Testis (tissue), 3 donors: Measurements from ENCODE around the gene BLCAP. TPM values are rescaled to one million over a fixed set of nuclear protein-coding genes. Genes with fewer than 3 reads are reported as not detected.

Source experiments
- DNase-seq: peaks from one replicate; pipeline ENCODE4 v3.0.0-alpha.2; 2019
- H3K27ac ChIP-seq, 2 donors: fragments of 200-600 bp; sonication (generic); one replicate each; pipeline ENCODE4 v1.5.1; 2019
- H3K27me3 ChIP-seq: fragments of 200-600 bp; sonication (generic); one replicate; pipeline ENCODE4 v1.5.1; 2019
- H3K36me3 ChIP-seq: fragments of 200-600 bp; sonication (generic); one replicate; pipeline ENCODE4 v1.5.1; 2017; ENCODE audit warnings: low read depth; ENCODE audit errors: missing control alignments
- H3K4me1 ChIP-seq: fragments of 200-600 bp; sonication (generic); one replicate; pipeline ENCODE4 v1.5.1; 2019
- H3K4me3 ChIP-seq, 2 donors: fragments of 200-600 bp; sonication (generic); one replicate each; pipeline ENCODE4 v1.5.1; 2017 to 2019
- H3K9me3 ChIP-seq: fragments of 200-600 bp; sonication (generic); one replicate; pipeline ENCODE4 v1.5.1; 2017
- POLR2A ChIP-seq: fragments of 450-650 bp; IDR thresholded peaks from one replicate; pipeline ENCODE4 v1.6.1; 2017; ENCODE audit warnings: antibody characterized with exemption, mild to moderate bottlenecking, moderate library complexity
- WGBS, 2 donors: methylation state at CpG; one replicate each; pipeline ENCODE4 v1.1.5; 2018; 5-methylcytosine and 5-hydroxymethylcytosine counted together
- intact Hi-C: fragments of 100-400 bp; cut with DNase I; formaldehyde crosslinking; loops from one replicate; pipeline ENCODE4 v1.15.1; 2023; ENCODE audit warnings: low total_unique reads
- polyA plus RNA-seq: library from polyadenylated mRNA; stranded (reverse); fragments of 350-450 nt; fragmentation: Illumina TruSeq; extraction: RNeasy Lipid Tissue Mini Kit (QIAGEN cat#74804); gene quantifications from one replicate; pipeline ENCODE4 v1.2.3, GENCODE V29; 2014; ENCODE audit warnings: low read depth, low replicate concordance; ENCODE audit not compliant: insufficient read depth
- total RNA-seq, 2 donors: library from RNA; depleted of rRNA; stranded (reverse); fragments of >200 nt; gene quantifications; one replicate each; pipeline ENCODE4 v1.2.3, GENCODE V29; 2016
- TF ChIP-seq, protein P1 (sequence below), 3 experiments: fragments of 450-650 bp in 2 of 3; fragments of 200-600 bp in 1 of 3; sonication (generic) in 1 of 3; IDR thresholded peaks; one replicate each; pipeline ENCODE4 v1.5.1; 2016 to 2019; ENCODE audit warnings: antibody characterized with exemption in 3 of 3, mild to moderate bottlenecking in 2 of 3, moderate library complexity in 1 of 3

Gene BLCAP
- total and polyA plus RNA-seq, 3 donors from 2014 or later: 76.9 to 83.6 (median 80.0) TPM

GRCh38 chr20:37520419-37520955 is 7.2 kb downstream of the BLCAP start:
- Histone ChIP-seq H3K27ac (no peak overlapping the region), H3K9me3 (no peaks in the 10 kb centered on the region), H3K36me3 (no peaks in the 10 kb centered on the region), H3K4me3 (peak overlapping the region; percentile 32 to 47), H3K4me1 (peaks cover 7% of the 10 kb centered on the region), H3K27me3 (no peaks in the 10 kb centered on the region)
- WGBS, 2 donors: 76 to 78% methylated on average over 20 to 24 of the region's 24 CpGs
- TF ChIP-seq, protein P1, sequence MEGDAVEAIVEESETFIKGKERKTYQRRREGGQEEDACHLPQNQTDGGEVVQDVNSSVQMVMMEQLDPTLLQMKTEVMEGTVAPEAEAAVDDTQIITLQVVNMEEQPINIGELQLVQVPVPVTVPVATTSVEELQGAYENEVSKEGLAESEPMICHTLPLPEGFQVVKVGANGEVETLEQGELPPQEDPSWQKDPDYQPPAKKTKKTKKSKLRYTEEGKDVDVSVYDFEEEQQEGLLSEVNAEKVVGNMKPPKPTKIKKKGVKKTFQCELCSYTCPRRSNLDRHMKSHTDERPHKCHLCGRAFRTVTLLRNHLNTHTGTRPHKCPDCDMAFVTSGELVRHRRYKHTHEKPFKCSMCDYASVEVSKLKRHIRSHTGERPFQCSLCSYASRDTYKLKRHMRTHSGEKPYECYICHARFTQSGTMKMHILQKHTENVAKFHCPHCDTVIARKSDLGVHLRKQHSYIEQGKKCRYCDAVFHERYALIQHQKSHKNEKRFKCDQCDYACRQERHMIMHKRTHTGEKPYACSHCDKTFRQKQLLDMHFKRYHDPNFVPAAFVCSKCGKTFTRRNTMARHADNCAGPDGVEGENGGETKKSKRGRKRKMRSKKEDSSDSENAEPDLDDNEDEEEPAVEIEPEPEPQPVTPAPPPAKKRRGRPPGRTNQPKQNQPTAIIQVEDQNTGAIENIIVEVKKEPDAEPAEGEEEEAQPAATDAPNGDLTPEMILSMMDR (IDR thresholded peaks at IDR 0.05): no peak
- no peak for TF ChIP-seq POLR2A
- intact Hi-C loops: loop anchor here (5.0 to 10.0 kb wide), 2 partner anchors 116 to 248 kb away; no protein-coding TSS in a partner anchor
- no peak for DNase-seq

- no peak overlapping the region for H3K27ac ChIP-seq
- peaks cover 6% of the 10 kb centered on the region for H3K4me1 ChIP-seq
- no peaks in the 10 kb centered on the region for H3K36me3 ChIP-seq
- no peak for DNase-seq
- no peak for TF ChIP-seq POLR2A
- TF ChIP-seq, protein P1 (IDR thresholded peaks at IDR 0.05): no peak
- WGBS, 2 donors: 57 to 67% methylated on average over 13 to 39 of the region's 39 CpGs
- peak overlapping the region in 1 of 2 donors; percentile 47 for H3K4me3 ChIP-seq
- intact Hi-C loops: loop anchor here (5.0 to 10.0 kb wide), 2 partner anchors 115 to 247 kb away; no protein-coding TSS in a partner anchor
- no peaks in the 10 kb centered on the region for H3K9me3 ChIP-seq
- H3K27me3 ChIP-seq: no peaks in the 10 kb centered on the region
These were observed 7.9 kb downstream of the BLCAP start for GRCh38 chr20:37519508-37520418.

- no peak for DNase-seq
- H3K36me3 ChIP-seq: no peaks in the 10 kb centered on the region
- H3K4me3 ChIP-seq: no peak overlapping the region
- intact Hi-C loops: no loop called here
- H3K27me3 ChIP-seq: no peaks in the 10 kb centered on the region
- peaks cover 6% of the 10 kb centered on the region for H3K4me1 ChIP-seq
- no peak for TF ChIP-seq POLR2A
- TF ChIP-seq, protein P1 (IDR thresholded peaks at IDR 0.05): no peak
- H3K9me3 ChIP-seq: no peaks in the 10 kb centered on the region
- H3K27ac ChIP-seq: no peak overlapping the region
- WGBS, 2 donors: 50 to 57% methylated on average over 26 to 30 of the region's 30 CpGs
These were observed 8.8 kb downstream of the BLCAP start for GRCh38 chr20:37518606-37519507.

DNA sequence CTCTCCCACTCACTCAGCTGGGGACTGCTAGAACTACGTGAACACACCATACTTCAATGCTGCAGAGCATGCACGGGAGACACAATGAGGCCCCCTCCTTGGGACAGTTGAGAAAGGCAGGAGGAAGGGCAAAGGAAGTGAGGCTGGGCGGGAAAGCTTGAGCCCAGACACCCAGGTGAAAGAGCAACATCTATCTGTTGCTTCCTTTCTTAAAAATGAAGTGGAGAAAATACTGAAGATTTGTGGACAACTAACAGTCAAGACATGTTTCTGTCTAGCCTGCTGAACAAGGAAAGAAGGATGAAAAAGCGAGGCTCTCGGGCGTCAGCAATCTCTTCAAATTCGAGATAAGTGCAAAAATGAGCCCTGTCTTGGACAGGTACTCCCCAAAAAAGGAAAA is 9.6 kb downstream of the BLCAP start:
- Histone ChIP-seq H3K9me3 (no peaks in the 10 kb centered on the region), H3K4me1 (peaks cover 6% of the 10 kb centered on the region), H3K27ac (no peak overlapping the region), H3K36me3 (no peaks in the 10 kb centered on the region), H3K27me3 (no peaks in the 10 kb centered on the region), H3K4me3 (no peak overlapping the region)
- intact Hi-C loops: no loop called here
- TF ChIP-seq POLR2A: no peak
- TF ChIP-seq, protein P1 (IDR thresholded peaks at IDR 0.05): no peak
- 72 to 82% methylated on average over 7 of the region's 7 CpGs for WGBS, 2 donors
- DNase-seq: no peak
